SU-DHL-6 (cell line): Measurements from ENCODE around the gene F2R.

ENCODE experiments used
- H2AFZ ChIP-seq: fragments of 200-600 bp; sonication (generic); 2 replicates; pipeline ENCODE4 v1.6.1; 2014; ENCODE audit warnings: low read depth, mild to moderate bottlenecking, moderate library complexity, mixed read lengths, antibody characterized with exemption, low read length; ENCODE audit not compliant: severe bottlenecking
- H3F3A ChIP-seq: fragments of 200-600 bp; shearing (Covaris generic); 2 replicates; pipeline ENCODE4 v1.6.0; 2016; ENCODE audit warnings: antibody characterized with exemption, mild to moderate bottlenecking; ENCODE audit not compliant: insufficient read depth
- H3K27ac ChIP-seq: fragments of 200-600 bp; sonication (generic); 2 replicates; pipeline ENCODE4 v1.5.1; 2016; ENCODE audit warnings: low read depth, mild to moderate bottlenecking, low read length, moderate library complexity, mixed read lengths
- H3K27me3 ChIP-seq: fragments of 200-600 bp; sonication (generic), shearing (Covaris generic); 2 replicates; pipeline ENCODE4 v1.6.0; 2014; ENCODE audit warnings: mild to moderate bottlenecking, low read length
- H3K36me3 ChIP-seq: fragments of 200-600 bp; sonication (generic); 2 replicates; pipeline ENCODE4 v1.6.1; 2014; ENCODE audit warnings: mild to moderate bottlenecking, low read length, mixed read lengths
- H3K4me2 ChIP-seq: fragments of 300-600, 200-600 bp; shearing (Covaris generic), sonication (generic); 2 replicates; pipeline ENCODE4 v1.6.0; 2014; ENCODE audit warnings: low read length, low read depth, mild to moderate bottlenecking; ENCODE audit not compliant: poor library complexity, severe bottlenecking
- H3K4me3 ChIP-seq: fragments of 200-600 bp; sonication (generic); 2 replicates; pipeline ENCODE4 v1.5.1; 2014; ENCODE audit warnings: antibody characterized with exemption, low read length, mild to moderate bottlenecking, mixed read lengths; ENCODE audit not compliant: insufficient read depth, poor library complexity, severe bottlenecking
- H3K79me2 ChIP-seq: fragments of 200-600 bp; sonication (generic); 2 replicates; pipeline ENCODE4 v1.6.1; 2014; ENCODE audit warnings: mild to moderate bottlenecking, low read length, moderate library complexity; ENCODE audit not compliant: insufficient read depth
- H3K9ac ChIP-seq: fragments of 200-600 bp; sonication (generic); 2 replicates; pipeline ENCODE4 v1.7.0; 2014; ENCODE audit warnings: mild to moderate bottlenecking, low read length
- H3K9me2 ChIP-seq: fragments of 200-600 bp; sonication (generic); replicated peaks from 2 replicates; pipeline ENCODE4 v1.6.1; 2014; ENCODE audit warnings: low read length; ENCODE audit not compliant: insufficient read depth
- H3K9me3 ChIP-seq: fragments of 200-600 bp; sonication (generic); 2 replicates; pipeline ENCODE4 v1.6.1; 2014; ENCODE audit warnings: low read length, mixed read lengths; ENCODE audit not compliant: insufficient read depth
- H4K20me1 ChIP-seq: fragments of 200-600 bp; sonication (generic); 2 replicates; pipeline ENCODE4 v1.6.1; 2014; ENCODE audit warnings: low read depth, mild to moderate bottlenecking, antibody characterized with exemption, low read length, moderate library complexity, mixed read lengths
- EZH2phosphoT487 ChIP-seq: fragments of 200-600 bp; sonication (generic), shearing (Covaris generic); conservative IDR thresholded peaks from 2 replicates; pipeline ENCODE4 v1.6.1; 2018; ENCODE audit warnings: mild to moderate bottlenecking, antibody characterized with exemption, low read length, moderate library complexity, mixed read lengths
- TF ChIP-seq, protein P1 (sequence below): fragments of 200-600 bp; sonication (generic); IDR thresholded peaks from one replicate; pipeline ENCODE4 v1.5.1; 2017; ENCODE audit warnings: antibody characterized with exemption, mild to moderate bottlenecking, low read length, moderate library complexity; ENCODE audit not compliant: insufficient read depth, poor library complexity, severe bottlenecking

The F2R gene

DNA sequence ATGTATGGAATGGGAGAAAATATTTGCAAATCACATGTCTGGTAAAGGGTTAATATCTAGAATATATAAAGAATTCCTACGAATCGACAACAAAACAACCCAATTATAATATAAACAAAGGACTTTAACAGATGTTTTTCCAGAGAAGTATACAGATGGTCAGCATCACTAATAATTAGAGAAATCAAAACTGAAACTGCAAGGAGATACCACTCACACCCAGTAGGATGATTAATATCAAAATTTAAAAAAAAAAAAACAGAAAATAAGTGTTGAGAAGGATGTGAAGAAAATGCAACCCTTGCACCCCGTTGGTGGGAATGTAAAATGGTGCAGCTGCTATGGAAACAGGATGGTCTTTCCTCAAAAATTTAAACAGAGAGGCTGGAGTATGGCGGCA lies 34.6 kb upstream of the F2R start:
- no peak overlapping the region for H3K9ac ChIP-seq
- no peak overlapping the region for H2AFZ ChIP-seq
- H3F3A ChIP-seq, result no peaks in the 10 kb centered on the region
- H3K4me2 ChIP-seq, result no peak overlapping the region
- no peak overlapping the region for H3K4me3 ChIP-seq
- H3K79me2 ChIP-seq, result no peaks in the 10 kb centered on the region
- H3K36me3 ChIP-seq, result no peaks in the 10 kb centered on the region
- no peaks in the 10 kb centered on the region for H4K20me1 ChIP-seq
- no peaks in the 10 kb centered on the region for H3K9me2 ChIP-seq
- H3K27ac ChIP-seq, result no peak overlapping the region
- no peaks in the 10 kb centered on the region for H3K9me3 ChIP-seq
- TF ChIP-seq EZH2phosphoT487, result no peak
- TF ChIP-seq, protein P1, sequence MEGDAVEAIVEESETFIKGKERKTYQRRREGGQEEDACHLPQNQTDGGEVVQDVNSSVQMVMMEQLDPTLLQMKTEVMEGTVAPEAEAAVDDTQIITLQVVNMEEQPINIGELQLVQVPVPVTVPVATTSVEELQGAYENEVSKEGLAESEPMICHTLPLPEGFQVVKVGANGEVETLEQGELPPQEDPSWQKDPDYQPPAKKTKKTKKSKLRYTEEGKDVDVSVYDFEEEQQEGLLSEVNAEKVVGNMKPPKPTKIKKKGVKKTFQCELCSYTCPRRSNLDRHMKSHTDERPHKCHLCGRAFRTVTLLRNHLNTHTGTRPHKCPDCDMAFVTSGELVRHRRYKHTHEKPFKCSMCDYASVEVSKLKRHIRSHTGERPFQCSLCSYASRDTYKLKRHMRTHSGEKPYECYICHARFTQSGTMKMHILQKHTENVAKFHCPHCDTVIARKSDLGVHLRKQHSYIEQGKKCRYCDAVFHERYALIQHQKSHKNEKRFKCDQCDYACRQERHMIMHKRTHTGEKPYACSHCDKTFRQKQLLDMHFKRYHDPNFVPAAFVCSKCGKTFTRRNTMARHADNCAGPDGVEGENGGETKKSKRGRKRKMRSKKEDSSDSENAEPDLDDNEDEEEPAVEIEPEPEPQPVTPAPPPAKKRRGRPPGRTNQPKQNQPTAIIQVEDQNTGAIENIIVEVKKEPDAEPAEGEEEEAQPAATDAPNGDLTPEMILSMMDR, result no peak
- 0 out of 2 replicates have a peak, but pooled peaks cover 4% of the 10 kb centered on the region for H3K27me3 ChIP-seq

DNA sequence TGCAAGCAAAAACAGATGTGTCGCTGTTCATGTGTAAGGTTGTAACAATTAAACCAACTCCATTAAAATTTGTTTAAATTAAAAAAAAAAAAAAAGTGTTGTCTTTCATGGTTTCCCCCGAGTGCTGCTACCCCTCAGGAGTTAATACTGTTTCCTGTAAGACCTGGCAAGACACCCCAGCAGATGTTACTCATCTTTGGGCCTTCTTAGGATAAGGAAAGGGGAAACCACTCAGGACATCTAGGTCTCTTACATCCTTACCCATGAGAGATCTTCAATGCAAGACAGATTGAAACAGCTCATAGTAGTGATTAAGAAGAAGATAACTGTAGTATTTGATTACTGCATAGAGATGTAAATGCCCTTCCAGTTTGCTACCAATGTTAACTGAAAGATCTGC lies 33.5 kb upstream of the F2R start:
- Histone ChIP-seq H3K36me3 (no peaks in the 10 kb centered on the region), H3K27ac (no peak overlapping the region), H3K4me3 (no peak overlapping the region), H3K9me3 (no peaks in the 10 kb centered on the region), H3F3A (no peaks in the 10 kb centered on the region), H3K4me2 (no peak overlapping the region), H3K9me2 (no peaks in the 10 kb centered on the region), H3K79me2 (no peaks in the 10 kb centered on the region), H3K27me3 (0 out of 2 replicates have a peak, but pooled peaks cover 4% of the 10 kb centered on the region), H3K9ac (no peak overlapping the region), H4K20me1 (no peaks in the 10 kb centered on the region), H2AFZ (no peak overlapping the region)
- TF ChIP-seq, protein P1, result no peak
- TF ChIP-seq EZH2phosphoT487, result no peak

DNA sequence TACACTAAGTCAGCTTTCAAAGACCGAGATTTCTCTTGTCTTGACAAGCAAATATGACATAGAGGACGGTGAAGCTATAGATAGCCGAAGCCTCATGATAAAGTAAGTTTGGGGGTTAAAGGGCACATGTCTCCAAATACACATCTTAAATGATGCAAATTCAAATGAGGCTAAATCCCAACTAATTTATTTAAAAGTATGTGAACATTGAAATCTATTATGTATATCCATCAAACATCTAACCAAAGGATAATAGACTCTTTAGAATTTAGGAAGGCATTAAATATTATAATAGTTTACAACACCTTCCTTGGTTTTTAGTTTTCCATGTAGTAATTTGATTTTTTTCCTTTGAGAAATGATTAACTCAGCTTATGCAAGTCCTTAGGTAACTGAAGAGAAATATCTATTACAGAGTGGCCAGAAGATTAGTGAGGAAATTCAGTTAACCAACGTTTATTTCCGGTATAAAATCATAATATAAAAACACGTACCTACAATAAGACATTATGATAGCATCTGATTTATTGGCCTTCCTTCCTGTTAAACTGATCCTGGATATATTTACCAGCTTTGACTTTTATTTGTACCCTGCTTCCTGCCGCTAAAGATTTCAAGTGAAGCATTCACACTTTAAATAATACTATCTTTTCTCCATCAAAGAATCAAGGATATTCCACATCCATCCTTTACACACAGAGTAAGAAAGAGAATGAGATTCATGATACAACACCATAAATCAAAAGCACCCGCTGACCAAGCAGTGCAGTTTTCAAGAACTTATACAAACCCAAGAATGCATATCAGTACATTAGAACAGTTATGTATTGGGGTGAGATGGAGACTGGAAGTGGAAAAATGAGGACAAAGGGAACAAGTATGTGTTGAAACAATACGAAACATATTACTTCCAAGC lies 31.9 kb upstream of the F2R start:
- no peaks in the 10 kb centered on the region for H3K36me3 ChIP-seq
- H3K4me2 ChIP-seq, result no peak overlapping the region
- H3K9ac ChIP-seq, result no peak overlapping the region
- H3K9me2 ChIP-seq, result no peaks in the 10 kb centered on the region
- H3F3A ChIP-seq, result no peaks in the 10 kb centered on the region
- H2AFZ ChIP-seq, result no peak overlapping the region
- H3K79me2 ChIP-seq, result no peaks in the 10 kb centered on the region
- no peak overlapping the region for H3K4me3 ChIP-seq
- H3K9me3 ChIP-seq, result no peaks in the 10 kb centered on the region
- no peaks in the 10 kb centered on the region for H4K20me1 ChIP-seq
- no peak for TF ChIP-seq EZH2phosphoT487
- TF ChIP-seq, protein P1, result no peak
- no peak overlapping the region for H3K27ac ChIP-seq
- no peaks in the 10 kb centered on the region for H3K27me3 ChIP-seq
